ENCODE results near the gene GNG4.

DNA sequence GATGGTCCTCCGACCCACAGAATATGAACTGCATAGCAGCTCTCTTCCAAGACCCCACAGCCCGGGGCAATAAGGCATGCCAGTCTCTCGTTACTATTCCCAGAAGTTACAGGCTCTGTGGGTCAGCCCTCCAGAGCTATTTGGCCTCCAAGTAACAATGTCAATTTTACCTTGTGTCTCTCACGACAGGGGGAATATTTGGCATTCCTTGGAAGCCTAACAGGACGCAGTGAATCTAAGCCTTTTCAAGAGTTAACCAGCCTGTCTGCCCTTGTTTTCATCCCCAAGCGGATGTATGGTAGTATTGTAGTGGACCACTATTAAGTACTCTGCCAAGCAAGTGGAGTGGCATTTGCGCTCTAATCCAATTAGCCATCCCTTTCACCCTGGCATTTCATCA, 24.4 kb upstream of the GNG4 start:
- no peak for TF ChIP-seq EZH2phosphoT487 (IDR thresholded peaks at IDR 0.05; ENCODE audit: low read depth, severe bottlenecking, unreplicated experiment)
- TF ChIP-seq, protein P1, sequence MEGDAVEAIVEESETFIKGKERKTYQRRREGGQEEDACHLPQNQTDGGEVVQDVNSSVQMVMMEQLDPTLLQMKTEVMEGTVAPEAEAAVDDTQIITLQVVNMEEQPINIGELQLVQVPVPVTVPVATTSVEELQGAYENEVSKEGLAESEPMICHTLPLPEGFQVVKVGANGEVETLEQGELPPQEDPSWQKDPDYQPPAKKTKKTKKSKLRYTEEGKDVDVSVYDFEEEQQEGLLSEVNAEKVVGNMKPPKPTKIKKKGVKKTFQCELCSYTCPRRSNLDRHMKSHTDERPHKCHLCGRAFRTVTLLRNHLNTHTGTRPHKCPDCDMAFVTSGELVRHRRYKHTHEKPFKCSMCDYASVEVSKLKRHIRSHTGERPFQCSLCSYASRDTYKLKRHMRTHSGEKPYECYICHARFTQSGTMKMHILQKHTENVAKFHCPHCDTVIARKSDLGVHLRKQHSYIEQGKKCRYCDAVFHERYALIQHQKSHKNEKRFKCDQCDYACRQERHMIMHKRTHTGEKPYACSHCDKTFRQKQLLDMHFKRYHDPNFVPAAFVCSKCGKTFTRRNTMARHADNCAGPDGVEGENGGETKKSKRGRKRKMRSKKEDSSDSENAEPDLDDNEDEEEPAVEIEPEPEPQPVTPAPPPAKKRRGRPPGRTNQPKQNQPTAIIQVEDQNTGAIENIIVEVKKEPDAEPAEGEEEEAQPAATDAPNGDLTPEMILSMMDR (IDR thresholded peaks at IDR 0.05; ENCODE audit: poor library complexity), result no peak
